ENCODE measurements around the gene POU2AF2. TPM values are rescaled to one million over a fixed set of nuclear protein-coding genes. Genes with fewer than 3 reads are reported as not detected.

The POU2AF2 gene
- total RNA-seq, 1 experiment from 2014 or later = not detected

- no peaks in the 10 kb centered on the region for H3K4me1 Mint-ChIP-seq
- no CpG with 5 or more reads among the region's 1 CpG for WGBS (ENCODE audit: extremely low coverage, insufficient read length, low lambda C conversion rate)
- no peak overlapping the region for H2BK5ac ChIP-seq (ENCODE audit: insufficient read length, low read length)
- peaks cover 2% of the 10 kb centered on the region for H3K27me3 Mint-ChIP-seq (ENCODE audit: low read depth)
- no peak overlapping the region for H3K4ac ChIP-seq (ENCODE audit: low read depth, low read length)
- H3K18ac ChIP-seq (ENCODE audit: insufficient read length, low read depth, low read length) = no peak overlapping the region
- no peaks in the 10 kb centered on the region for H4K20me1 ChIP-seq (ENCODE audit: control insufficient read depth, insufficient read depth, insufficient read length)
- no peaks in the 10 kb centered on the region for H3K4me1 ChIP-seq (ENCODE audit: insufficient read depth, low read length)
- H2BK15ac ChIP-seq (ENCODE audit: low read depth, low read length) = no peak overlapping the region
- no peaks in the 10 kb centered on the region for H3K23me2 ChIP-seq (ENCODE audit: insufficient read length, low read depth, low read length, poor library complexity, severe bottlenecking)
- no peak overlapping the region for H3K23ac ChIP-seq (ENCODE audit: insufficient read length, low read depth, low read length)
- no peak overlapping the region for H3K56ac ChIP-seq (ENCODE audit: insufficient read length, low read depth, low read length)
- H2BK120ac ChIP-seq (ENCODE audit: low read depth, low read length, poor library complexity, severe bottlenecking) = no peak overlapping the region
- H4K91ac ChIP-seq (ENCODE audit: insufficient read length, low read depth, low read length) = no peak overlapping the region
- H3K36me3 Mint-ChIP-seq (ENCODE audit: insufficient read depth in 1 of 3, low read depth in 3 of 3) = no peaks in the 10 kb centered on the region
- H3K14ac ChIP-seq (ENCODE audit: insufficient read depth, low read length) = no peak overlapping the region
- no peaks in the 10 kb centered on the region for H3K9me3 Mint-ChIP-seq
- no peak for TF ChIP-seq CTCF (conservative IDR thresholded peaks at IDR 0.05)
- no peak overlapping the region for H3K4me2 ChIP-seq (ENCODE audit: insufficient read depth, insufficient read length, low read length)
- H4K5ac ChIP-seq (ENCODE audit: insufficient read length, low read depth, low read length) = no peak overlapping the region
- H3K79me1 ChIP-seq (ENCODE audit: insufficient read depth, low read depth, low read length, poor library complexity, severe bottlenecking) = no peaks in the 10 kb centered on the region
- no peak overlapping the region for H3T11ph ChIP-seq (ENCODE audit: low read length)
- no peak overlapping the region for H2BK12ac ChIP-seq (ENCODE audit: insufficient read length, low read depth, low read length)
- DNase-seq = no peak
- no peak overlapping the region for H2BK20ac ChIP-seq (ENCODE audit: low read depth, low read length, poor library complexity, severe bottlenecking)
- H3K9ac ChIP-seq (ENCODE audit: extremely low read depth, insufficient read length, low read length) = no peak overlapping the region
- H3K79me2 ChIP-seq (ENCODE audit: insufficient read depth, low read length) = no peaks in the 10 kb centered on the region
- no peak overlapping the region for H3K27ac Mint-ChIP-seq
- no peak overlapping the region for H4K8ac ChIP-seq (replicated peaks; ENCODE audit: insufficient read length, low read depth, low read length)
- no peak overlapping the region for H3K27ac ChIP-seq (ENCODE audit: insufficient read length, low read depth, low read length)
- H3K9me3 ChIP-seq (ENCODE audit: control insufficient read depth, low read depth, low read length) = no peaks in the 10 kb centered on the region
- H2AFZ ChIP-seq (ENCODE audit: low read length) = no peak overlapping the region
- H3K27me3 ChIP-seq (ENCODE audit: insufficient read depth, low read length) = no peaks in the 10 kb centered on the region
- no peak overlapping the region for H2AK5ac ChIP-seq (ENCODE audit: insufficient read length, low read length)
- H3K4me3 Mint-ChIP-seq = no peak overlapping the region
Observed at GRCh38 chr11:111264646-111265045, 19.1 kb downstream of the POU2AF2 start.

Measured in H9 (cell line).